GM21529 (cell line): ENCODE results near the gene FKBP1A.
A peak's percentile ranks its signal among the peaks of the same experiment; 100 is the strongest.

Experiments
- ATAC-seq: cut with Tn5 transposase; IDR thresholded peaks from one replicate; pipeline ENCODE4 v1.9.1; 2021; ENCODE audit not compliant: unreplicated experiment

FKBP1A gene

DNA sequence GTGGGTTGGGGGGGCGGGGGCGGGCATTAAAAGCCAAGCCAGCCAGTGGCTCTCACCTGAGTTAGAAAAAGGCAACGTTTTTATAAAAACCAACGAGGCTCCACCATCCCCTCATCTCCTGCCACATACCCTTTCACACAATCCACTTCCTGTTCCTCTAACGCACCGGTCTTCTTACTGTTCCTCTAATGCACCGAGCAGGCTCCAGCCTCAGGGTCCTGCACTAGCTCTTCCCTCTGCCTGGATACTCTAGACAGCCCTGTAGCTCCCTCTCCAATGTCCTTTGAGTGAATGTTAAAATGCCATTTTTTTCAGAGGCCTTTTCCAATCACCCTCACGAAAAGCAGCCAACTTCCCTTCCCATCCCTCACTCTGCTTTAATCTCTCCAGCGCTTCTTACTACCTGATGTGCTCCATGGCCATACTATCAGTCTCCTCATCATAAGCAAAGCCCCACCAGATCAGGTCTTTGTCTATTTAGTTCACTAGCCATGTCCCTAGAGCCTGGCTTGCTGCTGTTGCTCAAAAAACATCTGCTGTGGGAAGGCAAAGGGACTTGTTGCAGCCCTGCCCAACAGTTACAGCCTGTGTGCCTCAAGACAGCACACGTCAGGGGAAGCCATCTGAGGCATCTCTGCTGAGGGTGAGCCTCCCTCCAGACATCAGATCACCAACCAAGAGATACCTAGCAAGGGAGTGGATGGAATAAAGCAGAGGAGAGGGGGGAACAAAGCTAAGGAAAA, 3.9 kb downstream of the FKBP1A start:
- no peak for ATAC-seq

DNA sequence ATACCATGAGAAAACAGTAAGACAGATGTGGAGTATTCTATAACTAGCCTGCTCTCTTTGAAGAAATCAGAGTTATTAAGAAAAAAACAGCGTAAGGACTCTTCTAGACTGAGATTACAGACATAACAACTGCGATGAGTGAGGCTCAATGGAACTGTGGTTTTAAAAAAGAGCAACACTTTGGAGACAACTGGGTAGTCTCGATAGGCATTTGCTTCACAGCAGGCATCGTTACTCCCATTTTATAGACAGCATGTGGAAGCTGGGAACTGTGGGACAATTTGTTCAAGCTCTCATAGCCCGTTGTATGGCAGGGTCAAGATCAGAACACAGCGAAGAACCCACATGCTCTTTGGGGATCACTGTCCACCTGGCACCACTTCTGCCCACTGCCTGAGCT, 4.6 kb downstream of the FKBP1A start:
- no peak for ATAC-seq

DNA sequence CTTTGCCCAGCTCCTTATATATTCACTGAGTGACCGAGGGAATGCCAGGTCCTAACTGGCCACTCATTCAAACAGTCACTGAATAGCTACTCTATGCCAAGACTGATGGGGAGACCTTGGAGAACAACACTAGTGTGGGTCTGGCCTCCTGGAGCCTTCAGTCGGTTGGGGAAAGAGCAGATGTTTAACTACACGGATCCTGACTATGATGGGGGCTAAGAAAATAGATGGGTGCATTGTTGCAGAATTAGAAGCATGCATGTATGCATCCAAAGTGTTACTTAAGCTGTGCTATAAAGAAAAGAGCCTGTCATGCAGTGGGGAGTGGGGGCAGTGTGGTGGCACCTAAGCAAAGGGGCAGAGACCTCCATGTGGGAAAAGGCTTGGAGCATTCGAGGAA, 6.5 kb downstream of the FKBP1A start:
- ATAC-seq, result no peak

DNA sequence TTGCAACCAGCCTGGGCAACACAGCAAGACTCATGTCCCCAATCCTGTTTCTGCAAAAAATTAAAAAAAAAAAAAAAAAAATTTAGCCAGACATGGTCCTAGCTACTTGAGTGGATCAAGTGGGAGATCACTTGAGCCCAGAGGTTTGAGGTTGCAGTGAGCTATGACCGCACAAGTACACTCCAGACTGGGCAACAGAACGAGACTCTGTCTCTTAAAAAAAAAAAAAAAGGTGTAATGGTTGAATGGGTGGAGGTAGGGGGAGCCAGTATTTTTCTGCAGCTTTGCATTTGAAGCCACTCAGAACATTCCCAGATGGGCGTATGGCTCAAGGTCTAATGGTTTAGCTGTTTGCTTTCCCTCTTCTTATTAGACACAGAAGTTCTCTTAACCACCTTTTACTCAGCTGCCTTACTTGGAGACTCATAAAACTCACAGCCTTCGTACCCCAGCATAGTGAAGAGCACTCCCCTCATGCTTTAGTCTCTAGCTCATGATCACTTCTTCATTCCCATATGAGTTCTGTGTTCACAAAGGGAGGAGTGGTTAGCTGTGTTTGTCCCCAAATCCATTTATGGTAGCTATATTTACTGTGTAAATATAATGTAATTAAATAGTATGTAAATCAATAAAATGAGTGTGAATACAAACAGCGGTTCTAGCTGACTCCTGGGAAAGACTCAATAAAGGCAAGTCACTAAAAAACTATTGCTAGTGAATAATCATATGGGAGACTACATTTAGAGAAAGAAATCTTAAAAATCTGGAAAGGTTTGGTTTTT, 9.0 kb downstream of the FKBP1A start:
- no peak for ATAC-seq

DNA sequence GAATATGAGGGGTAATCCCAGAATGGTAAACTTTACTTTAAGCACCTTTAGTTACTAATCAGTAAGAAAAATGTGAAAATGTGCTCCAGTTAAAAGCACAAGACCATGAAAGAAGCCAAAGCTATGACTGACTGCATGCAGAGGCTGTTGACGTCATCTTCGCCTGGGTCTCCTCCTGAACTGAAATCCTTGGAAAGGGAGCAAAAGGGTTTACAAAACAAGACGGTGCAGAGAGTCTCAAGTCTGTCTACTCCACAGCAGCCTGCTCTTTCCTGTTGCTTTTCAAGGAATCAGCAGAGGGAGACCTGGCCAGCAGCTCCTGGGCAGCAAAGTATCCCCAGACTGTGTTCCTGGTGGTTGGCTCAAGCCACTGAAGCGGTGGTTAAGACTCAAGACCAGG, 10.2 kb downstream of the FKBP1A start:
- ATAC-seq, result no peak

DNA sequence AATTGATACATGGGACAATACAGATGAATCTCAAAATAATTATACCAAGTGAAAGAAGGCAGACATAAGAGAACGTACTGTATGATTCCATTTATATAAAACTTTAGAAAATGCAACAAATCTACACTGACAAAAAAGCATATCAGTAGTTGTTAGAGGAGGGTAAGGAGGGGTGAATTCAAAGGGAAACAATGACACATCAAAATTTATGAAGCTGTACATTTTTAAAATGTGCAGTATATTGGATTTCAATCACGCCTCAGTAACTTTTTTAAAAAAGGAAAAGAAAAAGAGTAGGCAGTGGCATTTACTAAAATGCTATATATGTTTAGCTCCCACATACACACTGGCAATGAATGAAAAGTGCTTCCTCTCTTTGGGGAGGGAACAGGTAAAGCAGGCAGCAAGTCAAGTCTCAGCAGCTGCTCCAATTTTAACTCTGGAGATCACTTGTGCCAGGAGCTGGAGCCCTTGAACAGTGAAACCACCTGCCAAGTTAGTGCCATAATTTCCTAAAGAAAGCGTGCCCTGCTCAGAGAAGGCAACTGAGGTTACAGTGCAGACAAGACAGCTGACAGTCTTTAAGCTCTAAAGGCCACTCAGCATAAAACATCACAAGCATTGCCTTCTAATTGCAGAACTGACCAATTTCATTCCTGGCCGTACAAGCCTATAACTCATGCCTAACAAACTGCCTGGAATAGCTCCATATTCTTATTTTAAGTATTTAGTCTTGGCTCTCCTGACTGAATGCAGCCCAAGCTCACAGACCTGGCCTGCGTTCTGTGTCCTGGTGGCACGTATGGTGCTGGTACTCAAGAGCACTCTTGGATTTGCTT, 10.9 kb downstream of the FKBP1A start:
- ATAC-seq, result no peak

DNA sequence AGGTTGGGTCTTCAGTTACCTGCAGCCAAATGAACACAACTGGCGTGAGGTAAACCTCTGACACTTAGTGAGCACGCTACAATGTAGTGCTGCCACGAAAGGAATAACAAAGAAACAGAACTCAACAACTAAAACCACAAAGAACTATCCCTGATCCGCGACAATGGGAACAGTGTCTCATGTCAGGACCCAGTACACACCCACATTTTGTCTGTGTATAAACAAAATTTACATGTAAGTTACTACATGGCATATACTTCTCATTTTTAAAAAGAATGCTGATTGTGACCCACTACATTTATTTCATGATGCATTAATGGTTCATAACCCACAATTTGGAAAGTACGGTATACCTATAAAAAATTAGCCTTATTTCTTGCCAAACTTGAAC, 14.1 kb downstream of the FKBP1A start:
- no peak for ATAC-seq

DNA sequence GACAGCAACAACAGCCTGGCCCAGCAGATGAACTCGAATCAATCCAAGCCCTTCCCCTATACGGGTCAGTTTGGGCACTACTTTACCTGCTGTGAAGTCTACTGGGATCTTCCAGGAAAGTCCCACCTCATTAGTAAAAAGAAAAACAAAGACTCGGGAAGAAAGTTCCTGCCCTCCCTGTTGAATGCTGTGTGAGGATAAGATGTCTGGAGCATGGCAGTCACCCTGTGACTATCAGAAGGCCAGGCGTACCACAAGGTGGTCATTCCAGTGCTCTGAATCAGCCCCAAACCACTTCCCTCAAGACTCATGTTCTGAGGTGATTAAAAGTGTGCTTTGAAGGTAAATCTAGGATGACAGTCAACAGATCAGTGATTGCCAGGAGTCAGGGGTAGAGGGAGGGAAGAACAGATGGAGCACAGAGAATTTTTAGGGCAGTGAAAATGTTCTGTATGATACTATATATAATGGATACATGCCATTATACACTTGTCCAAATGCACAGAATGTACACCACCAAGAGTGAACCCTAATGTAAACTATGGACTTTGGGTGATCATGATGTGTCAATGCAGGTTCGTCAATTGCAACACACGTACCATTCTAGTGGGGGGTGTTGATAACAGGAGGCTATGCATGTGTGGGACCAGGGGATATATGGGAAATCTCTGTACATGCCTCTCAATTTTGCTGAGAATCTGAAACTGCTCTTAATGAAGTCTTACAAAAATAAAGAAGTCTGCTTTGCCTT, 14.7 kb downstream of the FKBP1A start:
- ATAC-seq, result no peak

DNA sequence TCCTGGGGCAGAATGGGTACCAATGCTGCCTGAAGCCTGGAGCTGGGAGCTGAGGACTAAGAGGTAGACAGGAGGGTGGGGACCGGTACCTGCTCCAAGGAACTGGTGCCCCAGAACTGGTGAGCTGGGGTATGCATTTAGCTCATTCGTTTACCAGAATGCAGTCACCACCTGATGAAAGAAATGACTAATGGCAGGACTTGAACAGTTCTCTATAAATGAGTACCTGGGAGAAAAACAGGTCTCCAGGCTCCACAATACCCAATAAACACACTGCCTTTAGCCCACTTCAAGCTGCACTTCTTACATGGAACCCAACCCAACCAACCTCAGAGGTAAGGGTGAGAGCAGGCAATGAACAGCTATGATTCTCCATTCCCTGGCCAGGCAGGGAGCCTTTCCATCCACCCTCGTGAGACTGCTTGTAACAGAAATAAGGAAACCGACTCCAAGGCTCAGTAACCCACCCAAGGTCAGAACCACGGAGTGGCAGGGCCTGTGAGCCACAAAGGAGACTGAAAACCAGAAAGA, 15.4 kb downstream of the FKBP1A start:
- no peak for ATAC-seq

DNA sequence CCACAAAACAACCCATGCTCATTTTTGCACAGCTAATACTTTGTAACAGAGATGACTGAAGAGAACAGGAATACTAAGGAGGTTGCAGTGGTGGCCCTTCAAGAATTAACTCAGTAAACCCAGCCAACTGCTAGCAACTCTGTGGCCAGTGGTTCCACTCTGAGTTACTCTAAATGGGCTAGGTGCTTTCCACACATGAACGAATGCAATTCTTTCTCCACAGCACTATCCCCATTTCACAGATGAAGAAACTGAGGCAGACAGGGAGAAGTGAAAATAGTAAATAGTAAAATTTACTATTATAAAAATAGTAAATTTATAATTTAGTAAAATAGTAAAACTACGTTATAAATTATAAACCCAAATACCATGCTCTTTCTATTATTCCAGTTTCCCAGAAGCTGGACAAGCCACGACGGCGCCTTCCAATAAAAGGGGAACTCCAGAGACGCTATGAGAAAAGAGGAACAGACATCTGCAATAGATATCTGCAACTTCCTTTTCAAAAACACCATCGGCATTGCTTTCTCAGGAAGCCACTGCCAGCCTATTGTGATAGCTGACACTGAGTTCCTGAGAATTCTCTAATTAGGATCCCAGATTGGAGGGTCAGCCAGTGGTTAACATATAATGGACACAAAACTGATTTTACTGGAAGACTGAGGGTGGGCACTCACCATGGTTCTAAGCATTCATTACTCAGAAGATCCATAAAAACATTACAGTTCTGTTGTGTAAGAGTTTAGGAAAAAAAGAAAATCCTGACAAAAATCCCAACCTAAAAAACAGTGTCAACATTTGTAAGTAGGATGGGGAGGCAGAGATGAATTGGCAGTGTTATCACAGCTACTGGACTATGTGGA, 16.2 kb downstream of the FKBP1A start:
- ATAC-seq, result peak; percentile 53

DNA sequence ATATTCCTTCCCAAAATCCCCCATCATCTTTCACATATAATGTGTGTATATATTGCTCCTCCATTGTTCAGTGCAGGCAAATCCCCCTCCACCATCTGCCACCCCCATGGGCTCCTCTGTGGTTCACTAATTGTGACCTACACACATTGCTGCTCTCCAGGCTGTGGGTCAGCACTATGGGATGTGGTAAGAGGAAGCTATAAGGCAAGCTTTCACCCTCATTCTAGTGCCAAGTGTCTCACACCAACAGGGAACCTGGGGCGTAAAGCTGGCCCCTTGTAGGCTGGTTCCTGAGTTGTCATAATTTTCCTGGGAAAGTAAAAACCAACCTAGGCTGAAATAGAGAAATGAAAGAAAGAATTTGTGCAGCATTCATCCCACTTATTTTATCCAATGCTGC, 16.8 kb downstream of the FKBP1A start:
- ATAC-seq, result no peak

DNA sequence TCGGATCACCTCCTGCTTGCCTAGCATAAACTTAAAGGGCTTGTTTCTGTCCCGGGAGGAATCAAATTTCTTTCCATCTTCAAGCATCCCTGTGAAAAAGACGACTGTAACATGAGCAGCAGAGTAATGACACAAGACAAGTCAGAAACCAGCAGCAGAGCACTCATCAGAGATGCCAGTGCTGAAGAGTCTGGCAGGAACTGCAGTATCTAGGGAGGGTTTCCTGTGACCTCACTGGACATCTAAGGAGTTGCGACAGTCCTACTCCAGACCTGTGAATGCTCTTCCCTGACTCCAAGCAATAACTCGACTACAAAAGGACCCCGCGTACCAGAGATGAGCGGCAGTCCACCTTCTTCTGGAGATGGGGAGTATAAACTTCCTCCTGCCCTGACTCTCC, 17.3 kb downstream of the FKBP1A start:
- no peak for ATAC-seq

DNA sequence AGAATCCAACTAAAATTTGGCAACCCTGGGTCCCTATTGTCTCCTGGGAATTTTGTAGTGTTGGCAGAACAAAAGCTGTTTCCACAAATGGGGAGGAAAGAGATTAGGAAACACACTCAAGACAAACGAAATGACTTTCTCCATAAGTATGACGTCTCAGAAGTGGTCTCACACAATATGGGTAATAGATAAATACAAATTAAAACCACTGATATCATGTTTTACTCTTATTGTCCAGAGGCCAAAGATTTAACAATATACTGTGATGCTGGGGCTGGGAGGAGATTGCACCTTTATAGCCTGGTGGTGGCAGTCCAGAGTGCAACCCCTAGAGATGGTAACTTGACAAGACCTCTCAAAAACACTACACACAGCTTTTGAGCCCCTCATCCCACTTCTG, 18.6 kb downstream of the FKBP1A start:
- no peak for ATAC-seq

DNA sequence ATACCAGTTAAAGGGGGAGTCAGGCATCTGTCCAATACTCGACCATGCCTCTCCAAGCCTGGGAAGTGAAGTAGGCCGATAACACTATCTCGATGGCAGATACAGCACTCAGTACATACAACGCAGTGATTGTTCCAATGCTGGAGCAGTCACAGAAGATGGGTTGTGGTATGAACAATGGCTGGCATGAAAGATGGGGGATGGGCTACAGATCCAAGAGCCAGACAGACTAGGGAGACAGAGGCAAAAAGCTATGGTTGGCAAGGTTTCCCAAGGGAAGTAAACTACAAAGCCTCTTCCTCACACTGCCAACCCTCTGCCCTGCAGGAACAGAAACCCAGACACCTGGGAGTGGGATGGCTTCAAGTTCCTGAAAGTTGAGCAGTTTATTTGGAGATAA, 19.2 kb downstream of the FKBP1A start:
- ATAC-seq, result no peak

DNA sequence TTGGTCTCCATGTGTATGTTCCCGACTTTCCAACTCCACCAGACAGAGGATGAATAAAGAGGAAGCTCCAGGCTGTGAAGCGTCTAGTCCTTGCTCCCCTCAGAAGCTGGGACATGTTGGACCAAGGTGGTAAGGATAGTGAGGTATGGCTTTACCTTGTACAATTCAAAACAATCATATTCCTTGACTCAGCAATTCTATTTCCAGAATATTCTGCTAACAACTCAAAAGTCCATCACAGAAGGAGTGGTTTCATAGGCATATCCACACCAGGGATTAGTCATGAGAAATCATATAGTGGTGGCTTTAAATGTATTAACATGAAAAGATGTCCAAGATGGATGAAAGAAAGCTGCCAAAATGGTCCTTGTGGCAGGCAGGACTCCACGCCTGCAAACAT, 19.8 kb downstream of the FKBP1A start:
- no peak for ATAC-seq

DNA sequence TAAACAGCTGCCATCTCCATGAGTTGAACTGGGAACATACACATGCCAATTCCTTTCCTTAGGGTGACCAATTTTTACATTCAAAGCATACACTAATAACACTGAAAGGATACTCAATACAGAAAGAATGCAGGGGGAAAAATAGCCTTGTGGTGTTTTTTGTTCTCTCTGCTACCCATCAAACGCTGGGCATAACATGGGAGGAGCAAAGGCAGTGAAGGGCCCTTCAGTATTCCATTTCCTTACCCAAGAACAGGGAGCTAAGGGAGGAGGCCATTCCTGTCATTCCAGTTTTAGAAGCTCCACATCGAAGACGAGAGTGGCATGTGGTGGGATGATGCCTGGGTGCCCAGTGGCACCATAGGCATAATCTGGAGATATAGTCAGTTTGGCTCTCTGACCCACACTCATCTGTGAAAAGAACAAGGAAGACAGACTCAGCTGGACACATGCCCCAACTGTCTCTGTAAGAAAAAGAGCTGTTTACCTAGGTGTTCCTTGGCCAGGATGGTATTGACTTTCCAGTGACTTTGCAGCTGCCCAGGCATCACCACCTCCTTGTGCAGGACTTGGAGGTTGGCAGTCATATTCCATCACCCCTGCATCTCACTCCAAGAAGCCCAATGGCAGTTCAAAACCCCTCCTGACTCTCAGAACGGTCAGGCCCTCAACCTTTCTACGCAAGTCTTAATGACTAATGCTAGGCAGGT, 20.9 kb downstream of the FKBP1A start:
- no peak for ATAC-seq

DNA sequence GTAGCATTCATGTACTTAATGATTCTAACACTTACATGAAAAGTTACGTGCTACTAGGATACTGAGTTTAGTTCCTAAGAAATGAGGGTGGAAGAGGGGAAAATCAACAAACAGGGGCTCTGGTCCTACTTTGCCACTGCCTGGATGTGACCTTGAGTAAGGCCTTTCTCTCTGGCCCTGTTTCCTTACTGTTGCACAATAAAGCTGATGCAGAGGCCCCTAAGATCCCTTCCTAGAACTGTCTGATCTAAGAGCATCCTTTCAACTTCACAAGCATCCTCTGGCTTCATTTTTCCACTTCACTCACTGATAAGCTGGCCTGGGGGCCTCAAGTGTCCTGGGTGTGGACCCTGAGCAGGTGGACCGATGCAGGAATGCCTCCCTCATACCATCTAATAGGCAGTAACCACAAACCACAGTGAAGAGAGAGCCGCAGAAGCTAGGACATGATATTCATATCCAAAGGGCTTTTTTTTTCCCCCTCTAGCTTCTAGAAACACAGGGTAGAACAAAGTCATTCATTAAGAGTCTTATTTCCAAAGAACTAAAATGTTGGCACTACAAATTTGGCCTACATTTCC, 21.6 kb downstream of the FKBP1A start:
- ATAC-seq, result no peak

DNA sequence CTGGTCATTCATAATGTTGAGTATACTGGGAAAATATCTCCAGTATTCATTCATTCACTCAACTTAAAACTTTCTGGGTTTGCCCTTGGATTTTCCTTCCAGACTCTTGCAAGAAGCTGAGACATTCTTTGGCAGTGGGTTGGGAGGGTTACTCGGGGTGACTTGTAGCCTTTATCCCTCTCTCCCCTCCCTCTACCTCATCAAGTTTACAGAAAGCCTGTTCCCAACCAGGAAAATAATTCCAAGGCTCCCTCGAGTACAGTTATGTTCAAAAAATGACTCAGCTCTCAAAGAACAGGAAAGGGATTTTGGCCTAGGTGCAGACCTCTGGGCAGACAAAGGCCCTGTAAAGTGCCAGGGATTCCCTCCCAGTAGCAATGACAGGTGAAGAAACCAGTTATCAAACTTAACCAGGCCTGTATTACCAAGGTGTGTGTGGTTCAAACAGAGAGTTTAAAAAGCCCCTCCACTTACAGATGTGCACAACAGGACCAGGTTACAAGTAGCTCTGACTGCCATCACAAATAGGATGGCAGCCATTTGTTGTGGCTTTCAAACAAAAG, 22.2 kb downstream of the FKBP1A start:
- ATAC-seq, result no peak

DNA sequence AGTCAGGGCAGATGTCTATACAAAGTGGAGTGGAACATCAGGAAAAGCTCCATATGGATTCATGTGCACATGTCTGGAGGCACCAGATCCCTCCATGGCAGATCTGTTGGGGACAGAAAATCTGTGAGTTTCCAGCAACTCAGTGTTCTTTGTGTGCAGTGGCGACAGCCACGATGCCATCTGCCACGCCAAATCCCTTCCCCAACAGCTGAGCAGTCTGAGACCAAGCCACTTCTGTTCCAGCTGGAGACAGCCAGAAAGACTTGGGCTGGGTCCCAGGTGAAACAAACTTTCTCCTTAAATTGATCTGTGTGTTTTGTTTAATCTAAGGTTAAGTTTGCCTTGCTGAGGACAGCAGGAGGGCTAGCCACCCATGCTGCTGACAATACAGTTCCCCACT, 22.9 kb downstream of the FKBP1A start:
- no peak for ATAC-seq
